Measurements from ENCODE around the gene CANT1.

GRCh38 chr17:79045842-79046196, 36.3 kb upstream of the CANT1 start:
- TF ChIP-seq CTCF (IDR thresholded peaks at IDR 0.05; ENCODE audit: insufficient read depth, low read depth, low read length), result peak; percentile 76
- TF ChIP-seq EZH2 (IDR thresholded peaks at IDR 0.05; ENCODE audit: insufficient read depth, low read length), result no peak

Measured in astrocyte (in vitro differentiated cells and primary cell).